Keratinocyte (primary cell): ENCODE data around the gene IL17RC. TPM values are rescaled to one million over a fixed set of nuclear protein-coding genes. Genes with fewer than 3 reads are reported as not detected.

Experiments
- DNase-seq: peaks from one replicate; pipeline ENCODE4 v3.0.0-alpha.2; 2011; ENCODE audit warnings: low read depth, missing footprints, low spot score
- FAIRE-seq: peaks from 2 replicates; lab custom pipeline; 2011; peaks lifted over from hg19 to GRCh38; lab: Jason Lieb, UNC
- H2AFZ ChIP-seq: 2 replicates; pipeline ENCODE4 v1.6.0; 2012; ENCODE audit warnings: low read length, control low read depth, inconsistent platforms; ENCODE audit not compliant: control insufficient read depth
- H3K27ac ChIP-seq: 2 replicates; pipeline ENCODE4 v1.5.1; 2011; ENCODE audit warnings: low read length; ENCODE audit not compliant: control insufficient read depth, insufficient read depth
- H3K27me3 ChIP-seq: 3 replicates; pipeline ENCODE4 v1.6.0; 2011; ENCODE audit warnings: low read length; ENCODE audit not compliant: control insufficient read depth, insufficient read depth; ENCODE audit errors: extremely low read depth
- H3K36me3 ChIP-seq, 2 experiments: 2 replicates in 1 of 2; 3 replicates in 1 of 2; pipeline ENCODE4 v1.5.1; 2011; ENCODE audit warnings: low read length in 2 of 2, mild to moderate bottlenecking in 1 of 2; ENCODE audit not compliant: control insufficient read depth in 2 of 2, insufficient read depth in 2 of 2; ENCODE audit errors: extremely low read depth in 1 of 2
- H3K4me1 ChIP-seq: 3 replicates; pipeline ENCODE4 v1.5.1; 2011; ENCODE audit warnings: low read length; ENCODE audit not compliant: control insufficient read depth, insufficient read depth; ENCODE audit errors: extremely low read depth
- H3K4me2 ChIP-seq: 3 replicates; pipeline ENCODE4 v1.6.0; 2011; ENCODE audit warnings: low read depth, low read length; ENCODE audit not compliant: control insufficient read depth, insufficient read depth; ENCODE audit errors: extremely low read depth
- H3K4me3 ChIP-seq, 3 experiments: fragments of 200-600 bp in 1 of 3; sonication (generic) in 1 of 3; 2 replicates in 2 of 3; 3 replicates in 1 of 3; pipeline ENCODE4 v1.5.1; 2011 to 2016; ENCODE audit warnings: low read length in 3 of 3, mild to moderate bottlenecking in 3 of 3, control low read depth in 2 of 3, inconsistent platforms in 1 of 3, low read depth in 1 of 3, mixed read lengths in 1 of 3, mixed run types in 1 of 3, moderate library complexity in 1 of 3; ENCODE audit not compliant: control insufficient read depth in 2 of 3, insufficient read depth in 2 of 3; ENCODE audit errors: extremely low read depth in 1 of 3
- H3K79me2 ChIP-seq: 2 replicates; pipeline ENCODE4 v1.6.0; 2012; ENCODE audit warnings: low read length; ENCODE audit not compliant: control insufficient read depth, insufficient read depth
- H3K9ac ChIP-seq: 3 replicates; pipeline ENCODE4 v1.6.0; 2011; ENCODE audit warnings: low read length; ENCODE audit not compliant: control insufficient read depth, insufficient read depth; ENCODE audit errors: extremely low read depth
- H3K9me1 ChIP-seq: 3 replicates; pipeline ENCODE4 v1.6.0; 2011; ENCODE audit warnings: low read length; ENCODE audit not compliant: control insufficient read depth, insufficient read depth; ENCODE audit errors: extremely low read depth
- H3K9me3 ChIP-seq: 2 replicates; pipeline ENCODE4 v1.5.1; 2012; ENCODE audit warnings: low read depth, low read length; ENCODE audit not compliant: control insufficient read depth
- H4K20me1 ChIP-seq: 3 replicates; pipeline ENCODE4 v1.6.0; 2011; ENCODE audit warnings: low read length; ENCODE audit not compliant: control insufficient read depth, insufficient read depth; ENCODE audit errors: extremely low read depth
- EZH2 ChIP-seq: IDR thresholded peaks from one replicate; pipeline ENCODE4 v1.6.1; 2012; ENCODE audit warnings: inconsistent platforms, mild to moderate bottlenecking, low read length, moderate library complexity
- dilution Hi-C: fragments of 300-500 bp; cut with MboI; formaldehyde crosslinking; loops from one replicate; pipeline ENCODE4 v1.7.0; 2020; ENCODE audit warnings: low sequenced_read_pairs; ENCODE audit not compliant: extremely low pct_ligation_motif_present
- polyA plus RNA-seq, 5 experiments: library from polyadenylated mRNA; depleted of rRNA in 3 of 5; stranded (reverse) in 3 of 5; stranded (forward) in 1 of 5; unstranded in 1 of 5; fragments of >200 nt; gene quantifications; 1 replicate in 1 of 5; 2 replicates in 3 of 5; 3 replicates in 1 of 5; pipeline versions ENCODE4 v1.2.1 to v1.2.3, GENCODE V29; 2011 to 2012; ENCODE audit warnings: missing spikeins in 2 of 5, low read depth in 1 of 5, low replicate concordance in 1 of 5
- TF ChIP-seq, protein P1 (sequence below), 3 experiments: IDR thresholded peaks in 1 of 3; conservative IDR thresholded peaks in 1 of 3; optimal IDR thresholded peaks in 1 of 3; 2 replicates in 2 of 3; 3 replicates in 1 of 3; pipeline versions ENCODE3 to v1.5.1; 2011; ENCODE audit warnings: low read length in 3 of 3, mild to moderate bottlenecking in 3 of 3, moderate library complexity in 2 of 3, control low read depth in 1 of 3, inconsistent platforms in 1 of 3; ENCODE audit not compliant: insufficient read depth in 2 of 3; ENCODE audit errors: extremely low read depth in 1 of 3

IL17RC gene
- polyA plus RNA-seq, 1 donor (not counting 4 experiments of a cell fraction or from before 2014, with no cell fraction given), result 6.3 TPM

- peak overlapping the region; percentile 15 for H2AFZ ChIP-seq
- peak overlapping the region; percentile 75 for H3K4me2 ChIP-seq
- no peaks in the 10 kb centered on the region for H3K9me3 ChIP-seq
Measured at GRCh38 chr3:9884555-9885165, 32.2 kb upstream of the IL17RC start.

GRCh38 chr3:9886328-9886727 lies 30.6 kb upstream of the IL17RC start:
- peaks cover 9% of the 10 kb centered on the region for H3K79me2 ChIP-seq
- no peak overlapping the region for H3K27ac ChIP-seq
- no peak overlapping the region for H3K4me3 ChIP-seq
- H3K4me1 ChIP-seq, result peaks cover 21% of the 10 kb centered on the region
- H3K4me2 ChIP-seq, result no peak overlapping the region
- no peak overlapping the region for H2AFZ ChIP-seq
- TF ChIP-seq, protein P1, sequence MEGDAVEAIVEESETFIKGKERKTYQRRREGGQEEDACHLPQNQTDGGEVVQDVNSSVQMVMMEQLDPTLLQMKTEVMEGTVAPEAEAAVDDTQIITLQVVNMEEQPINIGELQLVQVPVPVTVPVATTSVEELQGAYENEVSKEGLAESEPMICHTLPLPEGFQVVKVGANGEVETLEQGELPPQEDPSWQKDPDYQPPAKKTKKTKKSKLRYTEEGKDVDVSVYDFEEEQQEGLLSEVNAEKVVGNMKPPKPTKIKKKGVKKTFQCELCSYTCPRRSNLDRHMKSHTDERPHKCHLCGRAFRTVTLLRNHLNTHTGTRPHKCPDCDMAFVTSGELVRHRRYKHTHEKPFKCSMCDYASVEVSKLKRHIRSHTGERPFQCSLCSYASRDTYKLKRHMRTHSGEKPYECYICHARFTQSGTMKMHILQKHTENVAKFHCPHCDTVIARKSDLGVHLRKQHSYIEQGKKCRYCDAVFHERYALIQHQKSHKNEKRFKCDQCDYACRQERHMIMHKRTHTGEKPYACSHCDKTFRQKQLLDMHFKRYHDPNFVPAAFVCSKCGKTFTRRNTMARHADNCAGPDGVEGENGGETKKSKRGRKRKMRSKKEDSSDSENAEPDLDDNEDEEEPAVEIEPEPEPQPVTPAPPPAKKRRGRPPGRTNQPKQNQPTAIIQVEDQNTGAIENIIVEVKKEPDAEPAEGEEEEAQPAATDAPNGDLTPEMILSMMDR (optimal IDR thresholded peaks at IDR 0.05 in 1 of 3, IDR thresholded peaks at IDR 0.05 in 1 of 3, conservative IDR thresholded peaks at IDR 0.05 in 1 of 3; ENCODE audit: extremely low read depth in 1 of 3, insufficient read depth in 2 of 3, low read length in 3 of 3), result no peak
- no peak for TF ChIP-seq EZH2
- no peaks in the 10 kb centered on the region for H3K36me3 ChIP-seq
- H4K20me1 ChIP-seq, result no peaks in the 10 kb centered on the region
- dilution Hi-C loops, result no loop called here
- no peak overlapping the region for H3K9ac ChIP-seq
- no peak for DNase-seq
- no peak for FAIRE-seq
- no peaks in the 10 kb centered on the region for H3K9me1 ChIP-seq
- no peaks in the 10 kb centered on the region for H3K27me3 ChIP-seq
- H3K9me3 ChIP-seq, result no peaks in the 10 kb centered on the region

More at GRCh38 chr3:9884555-9885165, 32.2 kb upstream of the IL17RC start:
- dilution Hi-C loops, result no loop called here
- H3K4me3 ChIP-seq, result peak overlapping the region in 2 of 3 experiments; percentile 2 to 3
- peaks cover 21% of the 10 kb centered on the region for H3K4me1 ChIP-seq
- H3K36me3 ChIP-seq, result no peaks in the 10 kb centered on the region
- DNase-seq, result peak; percentile 66
- peak overlapping the region; percentile 31 for H3K9ac ChIP-seq
- peak overlapping the region; percentile 84 for H3K27ac ChIP-seq
- H3K27me3 ChIP-seq, result no peaks in the 10 kb centered on the region
- TF ChIP-seq EZH2, result no peak
- TF ChIP-seq, protein P1 (optimal IDR thresholded peaks at IDR 0.05 in 1 of 3, IDR thresholded peaks at IDR 0.05 in 1 of 3, conservative IDR thresholded peaks at IDR 0.05 in 1 of 3; ENCODE audit: extremely low read depth in 1 of 3, insufficient read depth in 2 of 3, low read length in 3 of 3), result peak in 1 of 3 experiments; percentile 19
- H3K9me1 ChIP-seq, result no peaks in the 10 kb centered on the region
- no peaks in the 10 kb centered on the region for H3K79me2 ChIP-seq
- no peaks in the 10 kb centered on the region for H4K20me1 ChIP-seq
- FAIRE-seq, result peak; percentile 69
